K562 (cell line): Measurements from ENCODE around the gene NEK5. TPM values are rescaled to one million over a fixed set of nuclear protein-coding genes. Genes with fewer than 3 reads are reported as not detected.

Experiments
- ATAC-seq: fragments of 200-7000 bp; cut with Tn5 transposase; 3 replicates; pipeline ENCODE4 v1.9.1; 2020; ENCODE audit warnings: moderate library complexity
- BruUV-seq: library from RNA; stranded (reverse); fragments of 400-500 nt; replicated peaks from 2 replicates; lab custom pipeline; 2021; lab: Mats Ljungman, UMichigan
- CTCF ChIA-PET: fragments of 300-600 bp; formaldehyde crosslinking; extraction: SDS; loops from one replicate; lab custom pipeline; 2021; ENCODE audit warnings: low intra/inter-chr PET ratio; lab: Yijun Ruan, JAX
- POLR2A ChIA-PET: fragments of 300-600, 350-650 bp; sonication (Branson Sonifier 250); formaldehyde crosslinking; extraction: SDS; loops from one replicate; lab custom pipeline; 2021; ENCODE audit warnings: antibody characterized with exemption, inconsistent platforms; lab: Yijun Ruan, JAX
- DNase-seq, 4 experiments: peaks; one replicate each; pipeline versions ENCODE4 v3.0.0 to v3.0.0-alpha.2; 2011 to 2018; ENCODE audit warnings: low spot score in 3 of 4, mixed read lengths in 3 of 4; ENCODE audit errors: extremely low read depth in 1 of 4
- FAIRE-seq: peaks from 2 replicates; lab custom pipeline; 2011; peaks lifted over from hg19 to GRCh38; lab: Jason Lieb, UNC
- H2AFZ ChIP-seq: 2 replicates; pipeline ENCODE4 v1.6.0; 2011; ENCODE audit warnings: low read depth, low read length, control low read depth, inconsistent platforms
- H3K27ac ChIP-seq: fragments of 200-600 bp; 3 replicates; pipeline ENCODE4 v1.8.0; 2011; ENCODE audit warnings: low read depth, mild to moderate bottlenecking, control low read depth, inconsistent platforms, low read length, moderate library complexity, mixed read lengths; ENCODE audit errors: extremely low read depth
- H3K27me3 ChIP-seq, 2 experiments: fragments of 300-600 bp in 1 of 2; 2 replicates in 1 of 2; 3 replicates in 1 of 2; pipeline versions ENCODE4 v1.6.0 to v1.8.0; 2011; ENCODE audit warnings: inconsistent platforms in 2 of 2, low read length in 2 of 2, mild to moderate bottlenecking in 1 of 2, mixed read lengths in 1 of 2, moderate library complexity in 1 of 2; ENCODE audit not compliant: control insufficient read depth in 2 of 2, insufficient read depth in 2 of 2
- H3K36me3 ChIP-seq: fragments of 300-600 bp; 3 replicates; pipeline ENCODE4 v1.8.0; 2011; ENCODE audit warnings: mild to moderate bottlenecking, low read length, inconsistent platforms; ENCODE audit not compliant: control insufficient read depth, insufficient read depth
- H3K4me1 ChIP-seq, 2 experiments: fragments of 200-600 bp in 1 of 2; replicated peaks in 1 of 2; 2 replicates in 1 of 2; 3 replicates in 1 of 2; pipeline versions ENCODE4 v1.5.1 to v1.8.0; 2011; ENCODE audit warnings: inconsistent platforms in 2 of 2, low read length in 2 of 2, mild to moderate bottlenecking in 1 of 2, mixed read lengths in 1 of 2, moderate library complexity in 1 of 2; ENCODE audit not compliant: control insufficient read depth in 2 of 2, insufficient read depth in 2 of 2
- H3K4me2 ChIP-seq: 2 replicates; pipeline ENCODE4 v1.6.1; 2011; ENCODE audit warnings: low read length, control low read depth, inconsistent platforms, mixed read lengths; ENCODE audit not compliant: insufficient read depth
- H3K4me3 ChIP-seq: fragments of 200-600 bp; sonication (generic), shearing (Covaris generic); 2 replicates; pipeline ENCODE4 v1.5.1; 2016; ENCODE audit warnings: control low read depth, inconsistent platforms
- H3K79me2 ChIP-seq: fragments of 200-600 bp; 3 replicates; pipeline ENCODE4 v1.8.0; 2011; ENCODE audit warnings: low read length, inconsistent platforms; ENCODE audit not compliant: control insufficient read depth, insufficient read depth
- H3K9ac ChIP-seq, 2 experiments: 2 replicates each; pipeline versions ENCODE4 v1.6.0 to v1.6.1; 2011; ENCODE audit warnings: low read depth in 2 of 2, low read length in 2 of 2, control low read depth in 1 of 2, inconsistent platforms in 1 of 2, mild to moderate bottlenecking in 1 of 2, mixed read lengths in 1 of 2; ENCODE audit not compliant: insufficient read depth in 1 of 2
- H3K9me1 ChIP-seq: one replicate; pipeline ENCODE4 v1.6.0; 2011; ENCODE audit warnings: inconsistent platforms, mild to moderate bottlenecking, low read length, moderate library complexity; ENCODE audit not compliant: control insufficient read depth, insufficient read depth
- H3K9me3 ChIP-seq: replicated peaks from 2 replicates; pipeline ENCODE4 v1.5.1; 2011; ENCODE audit warnings: low read depth, low read length, inconsistent platforms; ENCODE audit not compliant: control insufficient read depth, insufficient read depth
- H4K20me1 ChIP-seq: replicated peaks from 2 replicates; pipeline ENCODE4 v1.6.1; 2011; ENCODE audit warnings: low read length, inconsistent platforms, mixed read lengths; ENCODE audit not compliant: control insufficient read depth, insufficient read depth
- ESRRA ChIP-seq: fragments of 450-650 bp; IDR thresholded peaks from 2 replicates; pipeline ENCODE4 v1.6.1; 2014; ENCODE audit warnings: low read depth, mild to moderate bottlenecking, moderate library complexity, borderline replicate concordance
- FOXK1 ChIP-seq: sonication (generic); formaldehyde crosslinking; IDR thresholded peaks from 2 replicates; pipeline ENCODE4 v1.8.0; 2022; ENCODE audit warnings: missing genetic modification reagents, mild to moderate bottlenecking, borderline replicate concordance
- FUS ChIP-seq: fragments of 200-400 bp; formaldehyde crosslinking; optimal IDR thresholded peaks from 2 replicates; pipeline ENCODE3; 2017; ENCODE audit warnings: low read depth, low read length
- HMGN3 ChIP-seq: IDR thresholded peaks from 2 replicates; pipeline ENCODE4 v1.6.1; 2011; ENCODE audit warnings: borderline replicate concordance, low read depth, mild to moderate bottlenecking, mixed read lengths, low read length; ENCODE audit not compliant: insufficient read length; ENCODE audit errors: extremely low read depth
- KAT8 ChIP-seq: fragments of 450-650 bp; IDR thresholded peaks from 2 replicates; pipeline ENCODE4 v1.6.1; 2016; ENCODE audit warnings: low read depth, mild to moderate bottlenecking
- LCOR ChIP-seq: sonication (generic); formaldehyde crosslinking; IDR thresholded peaks from 2 replicates; pipeline ENCODE4 v1.8.0; 2022; ENCODE audit warnings: mild to moderate bottlenecking, missing genetic modification reagents
- MCM7 ChIP-seq, 2 experiments: fragments of 450-650 bp; IDR thresholded peaks; 2 replicates each; pipeline ENCODE4 v1.6.1; 2016 to 2018
- RBM34 ChIP-seq: fragments of 200-400 bp; formaldehyde crosslinking; IDR thresholded peaks from 2 replicates; pipeline ENCODE4 v1.6.1; 2018; ENCODE audit warnings: low read length, borderline replicate concordance; ENCODE audit not compliant: insufficient read depth
- SFPQ ChIP-seq: fragments of 200-400 bp; formaldehyde crosslinking; IDR thresholded peaks from 2 replicates; pipeline ENCODE4 v1.6.1; 2017; ENCODE audit warnings: mild to moderate bottlenecking, low read depth, low read length, moderate library complexity
- SMARCC2 ChIP-seq: fragments of 450-650 bp; IDR thresholded peaks from 2 replicates; pipeline ENCODE4 v1.6.1; 2017; ENCODE audit warnings: antibody characterized with exemption, moderate library complexity, mild to moderate bottlenecking, low read depth
- SP2 ChIP-seq: IDR thresholded peaks from 2 replicates; pipeline ENCODE4 v1.6.1; 2011; ENCODE audit warnings: mild to moderate bottlenecking, low read depth, low read length, moderate library complexity; ENCODE audit not compliant: poor library complexity, severe bottlenecking; ENCODE audit errors: extremely low read depth
- TRIM28 ChIP-seq: fragments of 450-650 bp; IDR thresholded peaks from 2 replicates; pipeline ENCODE4 v1.6.1; 2017
- ZC3H4 ChIP-seq: sonication (generic); formaldehyde crosslinking; IDR thresholded peaks from 2 replicates; pipeline ENCODE4 v1.9.0; 2021; ENCODE audit warnings: missing genetic modification reagents, borderline replicate concordance
- ZNF76 ChIP-seq: fragments of 250-450 bp; sonication (Bioruptor Pico); IDR thresholded peaks from 2 replicates; pipeline ENCODE4 v1.4.0; 2020; ENCODE audit warnings: mild to moderate bottlenecking, moderate library complexity, borderline replicate concordance
- WGBS: fragments of 100-300 bp; shearing (Covaris generic); methylation state at CpG from one replicate; pipeline ENCODE4 v1.1.6; 2016; ENCODE audit warnings: low coverage, mixed read lengths; ENCODE audit not compliant: insufficient coverage; ENCODE audit errors: missing lambda C conversion rate; 5-methylcytosine and 5-hydroxymethylcytosine counted together
- in situ Hi-C: fragments of 300-500 bp; cut with MboI; formaldehyde crosslinking; loops from 4 replicates; pipeline ENCODE4 v1.15.0; 2018; ENCODE audit warnings: inconsistent platforms, mixed read lengths
- intact Hi-C: fragments of 100-400 bp; cut with micrococcal nuclease; formaldehyde crosslinking; loops from 2 replicates; pipeline ENCODE4 v1.14.2; 2022
- polyA plus RNA-seq, 8 experiments: library from polyadenylated mRNA; depleted of rRNA in 4 of 8; stranded (reverse) in 5 of 8; unstranded in 3 of 8; fragments of >200 nt; fragmentation: Nextera tagmentation in 2 of 8; fragmentation: Illumina TruSeq in 1 of 8; extraction: Ambion mirVana in 2 of 8; extraction: Trizol in 1 of 8; gene quantifications; 2 replicates each; pipeline versions ENCODE4 v1.2.1 to v1.2.3, GENCODE V29; 2011 to 2014; ENCODE audit warnings: inconsistent platforms in 1 of 8, missing spikeins in 1 of 8
- total RNA-seq, 7 experiments: library from RNA; depleted of rRNA in 6 of 7; stranded (reverse); fragments of >200 nt in 6 of 7; fragmentation: Illumina TruSeq in 2 of 7; extraction: Trizol in 2 of 7; gene quantifications; 2 replicates each; pipeline versions ENCODE4 v1.2.1 to v1.2.3, GENCODE V29; 2011 to 2021; ENCODE audit warnings: low replicate concordance in 1 of 7
- TF ChIP-seq, protein P1 (sequence below): fragments of 250-450 bp; sonication (Bioruptor Pico); IDR thresholded peaks from 2 replicates; pipeline ENCODE4 v1.4.0; 2020; ENCODE audit warnings: mild to moderate bottlenecking, moderate library complexity, borderline replicate concordance

Gene NEK5
- total and polyA plus RNA-seq, 9 of the 15 experiments (the other 6 are each of a cell fraction or from before 2014, with no cell fraction given) = 0.09 to 0.44 (median 0.33) TPM

GRCh38 chr13:52012512-52012836 lies 116.4 kb downstream of the NEK5 start (continued):
- TF ChIP-seq TRIM28 = no peak
- TF ChIP-seq RBM34 = no peak
- TF ChIP-seq HMGN3 = no peak
- TF ChIP-seq KAT8 = no peak
- TF ChIP-seq, protein P1, sequence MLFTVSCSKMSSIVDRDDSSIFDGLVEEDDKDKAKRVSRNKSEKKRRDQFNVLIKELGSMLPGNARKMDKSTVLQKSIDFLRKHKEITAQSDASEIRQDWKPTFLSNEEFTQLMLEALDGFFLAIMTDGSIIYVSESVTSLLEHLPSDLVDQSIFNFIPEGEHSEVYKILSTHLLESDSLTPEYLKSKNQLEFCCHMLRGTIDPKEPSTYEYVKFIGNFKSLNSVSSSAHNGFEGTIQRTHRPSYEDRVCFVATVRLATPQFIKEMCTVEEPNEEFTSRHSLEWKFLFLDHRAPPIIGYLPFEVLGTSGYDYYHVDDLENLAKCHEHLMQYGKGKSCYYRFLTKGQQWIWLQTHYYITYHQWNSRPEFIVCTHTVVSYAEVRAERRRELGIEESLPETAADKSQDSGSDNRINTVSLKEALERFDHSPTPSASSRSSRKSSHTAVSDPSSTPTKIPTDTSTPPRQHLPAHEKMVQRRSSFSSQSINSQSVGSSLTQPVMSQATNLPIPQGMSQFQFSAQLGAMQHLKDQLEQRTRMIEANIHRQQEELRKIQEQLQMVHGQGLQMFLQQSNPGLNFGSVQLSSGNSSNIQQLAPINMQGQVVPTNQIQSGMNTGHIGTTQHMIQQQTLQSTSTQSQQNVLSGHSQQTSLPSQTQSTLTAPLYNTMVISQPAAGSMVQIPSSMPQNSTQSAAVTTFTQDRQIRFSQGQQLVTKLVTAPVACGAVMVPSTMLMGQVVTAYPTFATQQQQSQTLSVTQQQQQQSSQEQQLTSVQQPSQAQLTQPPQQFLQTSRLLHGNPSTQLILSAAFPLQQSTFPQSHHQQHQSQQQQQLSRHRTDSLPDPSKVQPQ = no peak
- TF ChIP-seq, all 486 proteins: peak for 14

DNA sequence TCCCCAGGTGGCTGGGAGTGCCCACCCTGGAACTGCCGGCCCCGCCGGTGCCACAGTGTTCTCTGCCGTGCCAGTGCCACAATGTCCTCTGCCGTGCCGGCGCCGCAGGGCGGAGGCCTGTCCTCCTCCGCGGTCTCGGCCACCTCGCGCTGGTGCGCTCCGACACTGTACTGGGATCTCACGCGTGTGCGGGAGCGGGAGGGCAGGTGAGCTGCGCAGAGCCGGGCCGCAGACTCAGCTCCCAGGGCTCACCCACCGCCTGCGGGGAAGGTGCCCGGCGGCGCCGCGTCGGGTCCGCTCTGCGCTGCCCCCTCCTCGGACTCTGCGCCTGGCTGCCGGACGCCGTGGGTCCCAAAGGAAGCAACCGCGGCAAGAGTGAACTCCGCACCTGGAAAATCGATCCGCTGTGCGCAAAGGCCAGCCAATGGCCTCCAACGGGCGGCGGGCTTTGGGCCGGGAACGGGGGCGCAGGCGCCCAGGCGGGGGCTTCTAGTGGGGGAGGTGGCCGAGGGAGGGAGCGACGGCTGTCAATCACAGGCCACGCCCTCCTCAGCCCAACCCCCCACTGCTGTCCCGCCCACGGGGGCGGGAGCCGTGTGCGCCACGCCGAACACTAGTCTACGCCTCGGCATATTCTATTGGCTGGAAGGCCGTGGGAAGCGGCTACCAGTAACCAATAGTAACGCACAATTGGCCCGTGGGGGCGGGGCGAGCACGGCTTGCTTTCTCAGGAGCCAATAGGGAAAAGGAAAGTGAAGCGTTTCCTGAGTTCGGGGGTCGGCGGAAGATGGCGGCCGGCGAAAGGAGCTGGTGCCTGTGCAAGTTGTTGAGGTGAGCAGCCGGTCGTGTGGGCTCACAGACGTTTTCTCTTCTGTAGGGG lies 117.0 kb downstream of the NEK5 start, which contains the start of gene ALG11:
Gene ALG11, plus strand, starts transcription at position 767 of the 880 bp plus-strand sequence. Its CDS starts 21 bp downstream, at position 788.
- H3K27ac ChIP-seq = peak within 1 kb of the TSS; percentile 87
- peaks cover 92% of the 10 kb centered on the region for H3K79me2 ChIP-seq
- in situ Hi-C loops (no loop called here), intact Hi-C loops (no loop called here)
- POLR2A ChIA-PET = interaction anchor here (0.7 to 1.6 kb wide), 4 partner anchors 10 to 79 kb away, joined by 3 to 7 read pairs (median 4); no protein-coding TSS in a partner anchor
- DNase-seq (peak; percentile 87 to 97 (median 92)), ATAC-seq (peak; percentile 96), FAIRE-seq (peak; percentile 99)
- CTCF ChIA-PET = no interaction called here
- H3K9ac ChIP-seq = peak within 1 kb of the TSS; percentile 86 to 96
- H4K20me1 ChIP-seq = no peaks in the 10 kb centered on the region
- H3K9me1 ChIP-seq = no peaks in the 10 kb centered on the region
- no TSS peak for BruUV-seq
- no peaks in the 10 kb centered on the region for H3K9me3 ChIP-seq
- under 1% methylated on average over 34 of the region's 82 CpGs for WGBS
- peak within 1 kb of the TSS; percentile 90 for H3K4me3 ChIP-seq
- peaks cover 5% of the 10 kb centered on the region; the same call in 1 of the 3 replicates for H3K36me3 ChIP-seq
- no peaks in the 10 kb centered on the region for H3K27me3 ChIP-seq
- peak within 1 kb of the TSS; percentile 91 for H2AFZ ChIP-seq
- H3K4me2 ChIP-seq = peak within 1 kb of the TSS; percentile 86
- peaks cover 9 to 13% of the 10 kb centered on the region in 2 experiments; a peak in 4 of 5 replicates for H3K4me1 ChIP-seq
- TF ChIP-seq ZC3H4 (CRISPR knock-in tag) = no peak
- TF ChIP-seq ESRRA = no peak
- TF ChIP-seq LCOR (CRISPR knock-in tag) = no peak
- TF ChIP-seq SP2 = peak; percentile 70
- TF ChIP-seq SMARCC2 = no peak
- TF ChIP-seq SFPQ = no peak
- TF ChIP-seq FUS = no peak
- TF ChIP-seq ZNF76 (CRISPR knock-in tag) = no peak
- TF ChIP-seq MCM7 (IDR thresholded peaks at IDR 0.05) = no peak
- 0 out of 2 replicates have a peak, but pooled peaks have one; percentile 40 for TF ChIP-seq RBM34
- no peak for TF ChIP-seq FOXK1
